WTC11 (cell line): ENCODE results near the gene SPPL2B. TPM values are rescaled to one million over a fixed set of nuclear protein-coding genes. Genes with fewer than 3 reads are reported as not detected.

ENCODE experiments used
- ATAC-seq: fragments of 200-7000 bp; cut with Tn5 transposase; 2 replicates; pipeline ENCODE4 v1.10.0; 2021; ENCODE audit warnings: mild to moderate bottlenecking, moderate library complexity
- CTCF ChIA-PET: fragments of 300-600 bp; sonication (Branson Sonifier 250); formaldehyde crosslinking; loops from one replicate; lab custom pipeline; 2021; ENCODE audit warnings: antibody characterized with exemption; lab: Charles Lee
- POLR2A ChIA-PET: fragments of 350-600 bp; sonication (Branson Sonifier 250); formaldehyde crosslinking; loops from one replicate; lab custom pipeline; 2021; ENCODE audit warnings: antibody characterized with exemption; lab: Charles Lee
- DNase-seq: peaks from one replicate; pipeline ENCODE4 v3.0.0; 2021; ENCODE audit warnings: low spot score
- H3K27ac Mint-ChIP-seq: 2 replicates; pipeline ENCODE4 v1.8.0; 2021; ENCODE audit warnings: mixed read lengths
- H3K27me3 Mint-ChIP-seq: 2 replicates; pipeline ENCODE4 v1.8.0; 2021; ENCODE audit warnings: low read depth, mild to moderate bottlenecking, moderate library complexity, mixed read lengths
- H3K36me3 Mint-ChIP-seq: 2 replicates; pipeline ENCODE4 v1.8.0; 2021; ENCODE audit warnings: mixed read lengths
- H3K4me1 Mint-ChIP-seq: 2 replicates; pipeline ENCODE4 v1.8.0; 2022; ENCODE audit warnings: mixed read lengths
- H3K4me3 Mint-ChIP-seq: 2 replicates; pipeline ENCODE4 v1.8.0; 2021; ENCODE audit warnings: mild to moderate bottlenecking, moderate library complexity, mixed read lengths
- H3K9me3 Mint-ChIP-seq: 2 replicates; pipeline ENCODE4 v1.8.0; 2021; ENCODE audit warnings: mixed read lengths
- ARID4B ChIP-seq: sonication (generic); formaldehyde crosslinking; IDR thresholded peaks from 2 replicates; pipeline ENCODE4 v1.8.0; 2023; ENCODE audit warnings: missing genetic modification reagents, mild to moderate bottlenecking, borderline replicate concordance
- E2F5 ChIP-seq: sonication (generic); formaldehyde crosslinking; IDR thresholded peaks from 2 replicates; pipeline ENCODE4 v1.8.1; 2022; ENCODE audit warnings: mild to moderate bottlenecking, moderate library complexity, missing genetic modification reagents
- ESRRA ChIP-seq: sonication (generic); formaldehyde crosslinking; IDR thresholded peaks from 2 replicates; pipeline ENCODE4 v1.8.1; 2022; ENCODE audit warnings: mild to moderate bottlenecking, missing genetic modification reagents, borderline replicate concordance
- IRF1 ChIP-seq: sonication (generic); formaldehyde crosslinking; IDR thresholded peaks from 2 replicates; pipeline ENCODE4 v1.8.0; 2023; ENCODE audit warnings: missing genetic modification reagents
- IRF2 ChIP-seq: sonication (generic); formaldehyde crosslinking; IDR thresholded peaks from 2 replicates; pipeline ENCODE4 v1.8.0; 2022; ENCODE audit warnings: low read depth, missing genetic modification reagents, borderline replicate concordance
- MXD4 ChIP-seq: fragments of 250-450 bp; sonication (Bioruptor Pico); IDR thresholded peaks from 2 replicates; pipeline ENCODE4 v1.8.0; 2021; ENCODE audit warnings: mild to moderate bottlenecking, moderate library complexity, borderline replicate concordance
- MYBL2 ChIP-seq: sonication (generic); formaldehyde crosslinking; IDR thresholded peaks from 2 replicates; pipeline ENCODE4 v1.8.1; 2023; ENCODE audit warnings: mild to moderate bottlenecking, moderate library complexity, missing genetic modification reagents
- NR1H2 ChIP-seq: sonication (generic); formaldehyde crosslinking; IDR thresholded peaks from 2 replicates; pipeline ENCODE4 v1.9.0; 2021; ENCODE audit warnings: mild to moderate bottlenecking, moderate library complexity, missing genetic modification reagents
- NR2C2 ChIP-seq: sonication (generic); formaldehyde crosslinking; IDR thresholded peaks from 2 replicates; pipeline ENCODE4 v1.8.0; 2022; ENCODE audit warnings: mild to moderate bottlenecking, missing genetic modification reagents
- PREB ChIP-seq: sonication (generic); formaldehyde crosslinking; IDR thresholded peaks from 2 replicates; pipeline ENCODE4 v1.8.1; 2022; ENCODE audit warnings: mild to moderate bottlenecking, missing genetic modification reagents, moderate library complexity, borderline replicate concordance
- RORB ChIP-seq: fragments of 250-450 bp; sonication (Bioruptor Pico); IDR thresholded peaks from 2 replicates; pipeline ENCODE4 v1.9.0; 2021; ENCODE audit warnings: mild to moderate bottlenecking
- SMAD3 ChIP-seq: sonication (generic); formaldehyde crosslinking; IDR thresholded peaks from 2 replicates; pipeline ENCODE4 v1.8.0; 2022; ENCODE audit warnings: missing genetic modification reagents, mild to moderate bottlenecking, borderline replicate concordance
- SMAD4 ChIP-seq: sonication (generic); formaldehyde crosslinking; IDR thresholded peaks from 2 replicates; pipeline ENCODE4 v1.8.0; 2022; ENCODE audit warnings: mild to moderate bottlenecking, missing genetic modification reagents
- SOX15 ChIP-seq: fragments of 250-450 bp; sonication (Bioruptor Pico); IDR thresholded peaks from 2 replicates; pipeline ENCODE4 v1.9.0; 2021; ENCODE audit warnings: mild to moderate bottlenecking
- TCF7 ChIP-seq: sonication (generic); formaldehyde crosslinking; IDR thresholded peaks from 2 replicates; pipeline ENCODE4 v1.8.0; 2022; ENCODE audit warnings: mild to moderate bottlenecking, low read depth, missing genetic modification reagents, moderate library complexity
- ZNF281 ChIP-seq: sonication (generic); formaldehyde crosslinking; IDR thresholded peaks from 2 replicates; pipeline ENCODE4 v1.8.0; 2023; ENCODE audit warnings: mild to moderate bottlenecking, missing genetic modification reagents
- ZNF396 ChIP-seq: fragments of 250-450 bp; sonication (Bioruptor Pico); IDR thresholded peaks from 2 replicates; pipeline ENCODE4 v1.8.0; 2021; ENCODE audit warnings: mild to moderate bottlenecking, moderate library complexity, borderline replicate concordance
- total RNA-seq: library from RNA; stranded (reverse); gene quantifications from 3 replicates; pipeline ENCODE4 v1.2.3, GENCODE V29; 2021
- TF ChIP-seq, protein P1 (sequence below): sonication (generic); formaldehyde crosslinking; IDR thresholded peaks from 2 replicates; pipeline ENCODE4 v1.8.1; 2023; ENCODE audit warnings: mild to moderate bottlenecking, moderate library complexity, missing genetic modification reagents

Gene SPPL2B
- total RNA-seq, 1 experiment from 2014 or later = 117 TPM

GRCh38 chr19:2337329-2337707 lies 8.8 kb downstream of the SPPL2B start (continued):
- TF ChIP-seq ARID4B = no peak
- TF ChIP-seq, all 79 proteins: peak for 0

DNA sequence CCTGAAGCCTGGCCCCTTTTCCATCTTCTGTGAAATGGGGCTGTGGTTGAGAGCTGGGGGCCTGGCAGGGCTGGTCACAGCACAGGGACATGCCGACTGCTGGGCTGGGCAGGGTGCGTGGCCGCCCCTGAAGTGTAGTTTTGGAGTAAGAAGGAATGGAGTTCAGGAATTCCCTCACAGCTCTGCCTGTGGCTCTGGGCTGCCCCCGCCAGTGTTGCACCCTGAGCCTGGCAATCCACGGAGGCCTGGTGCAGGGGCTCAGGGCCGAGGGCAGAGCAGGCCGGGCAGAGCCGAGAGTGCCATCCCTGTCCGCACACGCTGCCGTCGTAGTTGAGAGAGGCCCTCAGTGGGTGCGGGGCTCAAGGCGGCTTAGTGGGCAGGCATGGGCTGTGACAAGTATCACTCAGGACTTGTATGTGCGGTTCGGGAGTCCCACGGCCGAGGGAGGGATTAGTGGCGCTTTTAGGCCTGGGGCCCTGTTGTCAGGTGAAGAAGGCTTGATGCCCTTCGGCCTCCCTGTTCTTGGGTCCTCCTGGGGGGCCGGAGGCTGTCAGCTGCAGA lies 9.7 kb downstream of the SPPL2B start:
- Mint-ChIP-seq H3K36me3 (peaks cover 11% of the 10 kb centered on the region), H3K4me1 (no peaks in the 10 kb centered on the region), H3K27ac (no peak overlapping the region), H3K9me3 (peaks cover 10% of the 10 kb centered on the region), H3K27me3 (no peaks in the 10 kb centered on the region), H3K4me3 (no peak overlapping the region)
- ATAC-seq (no peak), DNase-seq (no peak)
- no peak for TF ChIP-seq ARID4B
- no peak for TF ChIP-seq IRF2 (CRISPR knock-in tag)
- no peak for TF ChIP-seq ZNF281 (CRISPR knock-in tag)
- no peak for TF ChIP-seq TCF7
- no peak for TF ChIP-seq NR2C2
- TF ChIP-seq SMAD3 (CRISPR knock-in tag) = no peak
- no peak for TF ChIP-seq ZNF396 (CRISPR knock-in tag)
- no peak for TF ChIP-seq ESRRA (CRISPR knock-in tag)
- TF ChIP-seq IRF1 (CRISPR knock-in tag) = no peak
- TF ChIP-seq, protein P1, sequence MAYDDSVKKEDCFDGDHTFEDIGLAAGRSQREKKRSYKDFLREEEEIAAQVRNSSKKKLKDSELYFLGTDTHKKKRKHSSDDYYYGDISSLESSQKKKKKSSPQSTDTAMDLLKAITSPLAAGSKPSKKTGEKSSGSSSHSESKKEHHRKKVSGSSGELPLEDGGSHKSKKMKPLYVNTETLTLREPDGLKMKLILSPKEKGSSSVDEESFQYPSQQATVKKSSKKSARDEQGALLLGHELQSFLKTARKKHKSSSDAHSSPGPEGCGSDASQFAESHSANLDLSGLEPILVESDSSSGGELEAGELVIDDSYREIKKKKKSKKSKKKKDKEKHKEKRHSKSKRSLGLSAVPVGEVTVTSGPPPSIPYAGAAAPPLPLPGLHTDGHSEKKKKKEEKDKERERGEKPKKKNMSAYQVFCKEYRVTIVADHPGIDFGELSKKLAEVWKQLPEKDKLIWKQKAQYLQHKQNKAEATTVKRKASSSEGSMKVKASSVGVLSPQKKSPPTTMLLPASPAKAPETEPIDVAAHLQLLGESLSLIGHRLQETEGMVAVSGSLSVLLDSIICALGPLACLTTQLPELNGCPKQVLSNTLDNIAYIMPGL = no peak
- no peak for TF ChIP-seq E2F5 (CRISPR knock-in tag)
- TF ChIP-seq NR1H2 (CRISPR knock-in tag) = no peak
- TF ChIP-seq MYBL2 (CRISPR knock-in tag) = no peak
- no peak for TF ChIP-seq SOX15 (CRISPR knock-in tag)
- no peak for TF ChIP-seq MXD4
- TF ChIP-seq SMAD4 (CRISPR knock-in tag) = no peak
- no peak for TF ChIP-seq RORB (CRISPR knock-in tag)
- TF ChIP-seq PREB (CRISPR knock-in tag) = no peak
- ChIA-PET POLR2A (no interaction called here), CTCF (interaction anchor here (1.5 kb wide), 1 partner anchor 22 kb away, joined by 6 read pairs; no protein-coding TSS in a partner anchor)
